Stimulated activated CD4-positive, alpha-beta T cell treated with anti-CD3 and anti-CD28 coated beads, Interleukin-15, amount 100 ng/mL, for 24 hours (primary cell): ENCODE data around the gene NET1.
A peak's percentile ranks its signal among the peaks of the same experiment; 100 is the strongest.

Experiments used
- DNase-seq: peaks from one replicate; pipeline ENCODE4 v3.0.0-alpha.2; 2020

The NET1 gene

GRCh38 chr10:5443429-5443828, 31.1 kb downstream of the NET1 start:
- DNase-seq: no peak

GRCh38 chr10:5445006-5445405, 32.6 kb downstream of the NET1 start:
- no peak for DNase-seq

GRCh38 chr10:5446390-5446926, 34.1 kb downstream of the NET1 start:
- peak; percentile 88 for DNase-seq

- no peak for DNase-seq
Measured at GRCh38 chr10:5447056-5447455, 34.7 kb downstream of the NET1 start.

GRCh38 chr10:5447611-5448071, 35.3 kb downstream of the NET1 start:
- DNase-seq: peak; percentile 31

GRCh38 chr10:5448333-5449001, 36.1 kb downstream of the NET1 start:
- no peak for DNase-seq

- DNase-seq: no peak
Measured at GRCh38 chr10:5449227-5449626, 36.9 kb downstream of the NET1 start.

- no peak for DNase-seq
Measured at GRCh38 chr10:5449823-5450222, 37.5 kb downstream of the NET1 start.

- DNase-seq: no peak
Measured at GRCh38 chr10:5450605-5451384, 38.4 kb downstream of the NET1 start.

GRCh38 chr10:5453749-5454489, 41.6 kb downstream of the NET1 start:
- no peak for DNase-seq

GRCh38 chr10:5456563-5456962, 44.2 kb downstream of the NET1 start:
- no peak for DNase-seq

GRCh38 chr10:5457741-5458140, 45.4 kb downstream of the NET1 start:
- DNase-seq: no peak

GRCh38 chr10:5458425-5458824, 46.1 kb downstream of the NET1 start:
- no peak for DNase-seq

- no peak for DNase-seq
Measured at GRCh38 chr10:5458949-5459747, 46.8 kb downstream of the NET1 start.

- DNase-seq: no peak
Measured at GRCh38 chr10:5460468-5461202, 48.3 kb downstream of the NET1 start.

- no peak for DNase-seq
Measured at GRCh38 chr10:5461203-5461588, 48.8 kb downstream of the NET1 start.

- DNase-seq: no peak
Measured at GRCh38 chr10:5461914-5462840, 49.8 kb downstream of the NET1 start.

GRCh38 chr10:5462841-5463293, 50.5 kb downstream of the NET1 start:
- no peak for DNase-seq

- no peak for DNase-seq
Measured at GRCh38 chr10:5464546-5464945, 52.2 kb downstream of the NET1 start.

- DNase-seq: no peak
Measured at GRCh38 chr10:5465976-5466450, 53.7 kb downstream of the NET1 start.
